B cell (primary cell): ENCODE measurements around the gene TCF3.

Experiments
- EZH2 ChIP-seq: IDR thresholded peaks from 2 replicates; pipeline ENCODE4 v1.6.1; 2012; ENCODE audit warnings: borderline replicate concordance, low read depth, mild to moderate bottlenecking, moderate library complexity, low read length; ENCODE audit not compliant: insufficient read depth, poor library complexity, severe bottlenecking
- TF ChIP-seq, protein P1 (sequence below): fragments of 200-600 bp; IDR thresholded peaks from one replicate; pipeline ENCODE4 v1.8.0; 2022; ENCODE audit warnings: antibody characterized with exemption, mild to moderate bottlenecking

DNA sequence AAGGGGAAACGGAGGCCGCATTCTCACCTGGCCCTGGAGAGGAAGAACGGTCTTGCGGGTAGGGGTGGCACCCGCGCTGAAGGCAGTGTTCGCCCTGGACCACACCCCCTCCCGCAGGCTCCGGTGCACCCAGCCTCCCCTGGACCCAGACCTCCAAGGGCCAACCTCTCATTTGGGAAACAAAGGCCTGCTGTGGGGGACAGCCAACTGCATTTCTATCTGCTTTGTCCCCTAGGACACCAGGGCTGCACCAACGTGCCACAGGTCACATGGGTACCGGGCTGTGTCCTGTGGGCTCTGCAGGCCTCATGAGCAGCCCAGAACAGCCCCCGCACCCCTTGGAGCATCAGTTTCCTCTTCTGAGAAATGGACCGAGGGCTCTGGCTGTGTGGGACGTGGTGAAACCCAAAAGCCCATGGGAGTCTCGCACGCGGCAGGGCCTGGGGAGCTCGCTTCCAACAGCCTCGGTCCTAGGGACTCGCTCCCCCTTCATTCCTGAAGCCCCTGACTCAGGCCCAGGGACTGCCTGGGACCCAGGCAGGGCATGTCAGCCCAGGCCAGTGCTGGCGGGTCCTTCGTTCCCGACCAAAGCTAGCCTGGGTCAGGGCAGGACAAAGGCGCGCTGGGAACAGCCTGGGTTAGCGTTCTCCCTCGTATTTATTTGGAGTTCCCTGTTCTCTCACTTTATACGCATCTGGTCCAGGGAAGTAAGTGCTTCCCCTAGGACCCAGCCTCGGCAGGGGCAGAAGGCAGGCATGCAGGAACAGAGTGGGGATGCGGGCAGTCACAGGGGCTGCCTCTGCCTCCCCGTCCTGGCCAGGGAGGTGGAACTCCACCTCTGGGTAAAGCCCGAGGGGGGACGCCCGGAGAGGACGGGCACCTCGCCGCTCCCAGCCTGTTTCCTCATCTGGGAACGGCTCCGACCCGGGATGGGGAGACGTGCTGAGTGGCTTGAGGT lies 4.6 kb downstream of the TCF3 start:
- TF ChIP-seq, protein P1, sequence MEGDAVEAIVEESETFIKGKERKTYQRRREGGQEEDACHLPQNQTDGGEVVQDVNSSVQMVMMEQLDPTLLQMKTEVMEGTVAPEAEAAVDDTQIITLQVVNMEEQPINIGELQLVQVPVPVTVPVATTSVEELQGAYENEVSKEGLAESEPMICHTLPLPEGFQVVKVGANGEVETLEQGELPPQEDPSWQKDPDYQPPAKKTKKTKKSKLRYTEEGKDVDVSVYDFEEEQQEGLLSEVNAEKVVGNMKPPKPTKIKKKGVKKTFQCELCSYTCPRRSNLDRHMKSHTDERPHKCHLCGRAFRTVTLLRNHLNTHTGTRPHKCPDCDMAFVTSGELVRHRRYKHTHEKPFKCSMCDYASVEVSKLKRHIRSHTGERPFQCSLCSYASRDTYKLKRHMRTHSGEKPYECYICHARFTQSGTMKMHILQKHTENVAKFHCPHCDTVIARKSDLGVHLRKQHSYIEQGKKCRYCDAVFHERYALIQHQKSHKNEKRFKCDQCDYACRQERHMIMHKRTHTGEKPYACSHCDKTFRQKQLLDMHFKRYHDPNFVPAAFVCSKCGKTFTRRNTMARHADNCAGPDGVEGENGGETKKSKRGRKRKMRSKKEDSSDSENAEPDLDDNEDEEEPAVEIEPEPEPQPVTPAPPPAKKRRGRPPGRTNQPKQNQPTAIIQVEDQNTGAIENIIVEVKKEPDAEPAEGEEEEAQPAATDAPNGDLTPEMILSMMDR = no peak
- TF ChIP-seq EZH2 = no peak
